Stimulated activated naive CD4-positive, alpha-beta T cell treated with Interleukin-2 at 50 U/mL for 16 hours (primary cell): Measurements from ENCODE around the gene LRP1-AS.
A peak's percentile ranks its signal among the peaks of the same experiment; 100 is the strongest.

Experiments
- DNase-seq: peaks from one replicate; lab custom pipeline; 2025; lab: John Stamatoyannopoulos, UW

The LRP1-AS gene

GRCh38 chr12:57119294-57120085, 27.9 kb downstream of the LRP1-AS start:
- DNase-seq, result no peak

GRCh38 chr12:57118711-57119271, 28.6 kb downstream of the LRP1-AS start:
- DNase-seq, result no peak

- DNase-seq, result no peak
These were observed 30.7 kb downstream of the LRP1-AS start for GRCh38 chr12:57116580-57117281.

- no peak for DNase-seq
These were observed 34.7 kb downstream of the LRP1-AS start for GRCh38 chr12:57112492-57113294.

GRCh38 chr12:57111031-57111734, 36.2 kb downstream of the LRP1-AS start, which contains the start of gene STAT6:
Gene STAT6, minus strand, starts transcription at chr12:57111362. Its CDS starts 3,084 bp downstream, at chr12:57108278.
- peak; percentile 80 for DNase-seq

- peak; percentile 75 for DNase-seq
These were observed 37.1 kb downstream of the LRP1-AS start for GRCh38 chr12:57110104-57111030.

- DNase-seq, result no peak
These were observed 38.0 kb downstream of the LRP1-AS start for GRCh38 chr12:57109207-57110103.

GRCh38 chr12:57107456-57108155, 39.8 kb downstream of the LRP1-AS start:
- no peak for DNase-seq

GRCh38 chr12:57106021-57106708, 41.3 kb downstream of the LRP1-AS start:
- DNase-seq, result no peak

GRCh38 chr12:57105011-57105753, 42.2 kb downstream of the LRP1-AS start:
- no peak for DNase-seq

- no peak for DNase-seq
These were observed 43.0 kb downstream of the LRP1-AS start for GRCh38 chr12:57104292-57104910.

- DNase-seq, result no peak
These were observed 43.6 kb downstream of the LRP1-AS start for GRCh38 chr12:57103856-57104255.

GRCh38 chr12:57101892-57102695, 45.3 kb downstream of the LRP1-AS start:
- DNase-seq, result no peak

- no peak for DNase-seq
These were observed 47.7 kb downstream of the LRP1-AS start for GRCh38 chr12:57099766-57100165.

- no peak for DNase-seq
These were observed 48.2 kb downstream of the LRP1-AS start for GRCh38 chr12:57099047-57099714.
